Measurements from ENCODE around the gene DDIT3. TPM values are rescaled to one million over a fixed set of nuclear protein-coding genes. Genes with fewer than 3 reads are reported as not detected.

The DDIT3 gene
- total and polyA plus RNA-seq, 2 of the 13 experiments (the other 11 are each of a cell fraction or from before 2014, with no cell fraction given) = 27.5 to 48.7 TPM

DNA sequence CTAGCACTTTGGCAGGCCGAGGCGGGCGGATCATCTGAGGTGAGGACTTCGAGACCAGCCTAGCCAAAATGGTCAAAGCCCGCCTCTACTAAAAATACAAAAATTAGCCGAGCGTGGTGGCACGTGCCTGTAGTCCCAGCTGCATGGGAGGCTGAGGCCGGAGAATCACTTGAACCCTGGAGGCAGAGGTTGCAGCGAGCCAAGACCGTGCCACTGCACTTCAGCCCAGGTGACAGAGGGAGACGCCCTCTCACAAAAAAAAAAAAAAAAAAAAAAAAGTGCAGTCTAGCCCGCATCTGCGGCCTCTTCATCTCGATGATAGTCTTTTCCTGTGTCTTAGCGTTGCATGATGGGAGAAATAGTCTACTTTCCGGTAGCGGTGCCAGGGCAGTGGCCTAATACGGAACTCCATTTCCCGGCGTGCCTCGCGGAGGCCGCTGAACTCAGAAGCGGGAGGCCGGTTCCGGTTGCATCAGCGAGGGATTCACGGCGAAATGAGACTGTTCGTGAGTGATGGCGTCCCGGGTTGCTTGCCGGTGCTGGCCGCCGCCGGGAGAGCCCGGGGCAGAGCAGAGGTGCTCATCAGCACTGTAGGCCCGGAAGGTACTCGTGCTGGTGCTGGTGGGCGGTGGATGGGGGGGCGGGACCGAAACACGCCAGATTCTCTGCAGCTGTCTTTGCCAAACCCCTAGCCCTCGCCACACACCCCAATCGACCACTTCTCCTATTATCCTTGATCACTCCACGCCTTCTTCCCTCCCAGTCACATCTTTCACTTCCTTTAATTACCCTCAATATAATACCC is 32.5 kb downstream of the DDIT3 start, which contains the start of gene MARS1 (continued):
- TF ChIP-seq ZNF30 (CRISPR knock-in tag; IDR thresholded peaks at IDR 0.05) (no peak), MLLT10 (CRISPR knock-in tag; IDR thresholded peaks at IDR 0.05) (no peak), ONECUT2 (CRISPR knock-in tag; IDR thresholded peaks at IDR 0.05) (no peak), RBAK (CRISPR knock-in tag; IDR thresholded peaks at IDR 0.05) (no peak), KLF11 (CRISPR knock-in tag; IDR thresholded peaks at IDR 0.05) (no peak), ZNF703 (CRISPR knock-in tag; IDR thresholded peaks at IDR 0.05; ENCODE audit: borderline replicate concordance) (no peak), SP2 (CRISPR knock-in tag; IDR thresholded peaks at IDR 0.05) (no peak), ZNF180 (CRISPR knock-in tag; IDR thresholded peaks at IDR 0.05; ENCODE audit: borderline replicate concordance, low read depth) (no peak), ZBTB20 (CRISPR knock-in tag; IDR thresholded peaks at IDR 0.05; ENCODE audit: borderline replicate concordance, low read depth) (peak; percentile 37; the same call in 1 of the 2 replicates), NR2F1 (CRISPR knock-in tag; IDR thresholded peaks at IDR 0.05) (no peak), ZNF12 (CRISPR knock-in tag; IDR thresholded peaks at IDR 0.05) (no peak), SIN3A (IDR thresholded peaks at IDR 0.05; ENCODE audit: borderline replicate concordance, low read depth, low read length) (peak; percentile 91; the same call in 1 of the 2 replicates), HOMEZ (CRISPR knock-in tag; IDR thresholded peaks at IDR 0.05; ENCODE audit: low read depth) (no peak), HES4 (CRISPR knock-in tag; IDR thresholded peaks at IDR 0.05; ENCODE audit: borderline replicate concordance) (no peak), MEF2D (CRISPR knock-in tag; IDR thresholded peaks at IDR 0.05) (peak; percentile 54), KAT8 (CRISPR knock-in tag; IDR thresholded peaks at IDR 0.05) (peak; percentile 94), IKZF5 (CRISPR knock-in tag; IDR thresholded peaks at IDR 0.05) (peak; percentile 76), ATM (IDR thresholded peaks at IDR 0.05; ENCODE audit: borderline replicate concordance) (no peak)
- TF ChIP-seq, protein P1, sequence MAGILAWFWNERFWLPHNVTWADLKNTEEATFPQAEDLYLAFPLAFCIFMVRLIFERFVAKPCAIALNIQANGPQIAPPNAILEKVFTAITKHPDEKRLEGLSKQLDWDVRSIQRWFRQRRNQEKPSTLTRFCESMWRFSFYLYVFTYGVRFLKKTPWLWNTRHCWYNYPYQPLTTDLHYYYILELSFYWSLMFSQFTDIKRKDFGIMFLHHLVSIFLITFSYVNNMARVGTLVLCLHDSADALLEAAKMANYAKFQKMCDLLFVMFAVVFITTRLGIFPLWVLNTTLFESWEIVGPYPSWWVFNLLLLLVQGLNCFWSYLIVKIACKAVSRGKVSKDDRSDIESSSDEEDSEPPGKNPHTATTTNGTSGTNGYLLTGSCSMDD (CRISPR knock-in tag; IDR thresholded peaks at IDR 0.05) = no peak
- TF ChIP-seq, protein P2, sequence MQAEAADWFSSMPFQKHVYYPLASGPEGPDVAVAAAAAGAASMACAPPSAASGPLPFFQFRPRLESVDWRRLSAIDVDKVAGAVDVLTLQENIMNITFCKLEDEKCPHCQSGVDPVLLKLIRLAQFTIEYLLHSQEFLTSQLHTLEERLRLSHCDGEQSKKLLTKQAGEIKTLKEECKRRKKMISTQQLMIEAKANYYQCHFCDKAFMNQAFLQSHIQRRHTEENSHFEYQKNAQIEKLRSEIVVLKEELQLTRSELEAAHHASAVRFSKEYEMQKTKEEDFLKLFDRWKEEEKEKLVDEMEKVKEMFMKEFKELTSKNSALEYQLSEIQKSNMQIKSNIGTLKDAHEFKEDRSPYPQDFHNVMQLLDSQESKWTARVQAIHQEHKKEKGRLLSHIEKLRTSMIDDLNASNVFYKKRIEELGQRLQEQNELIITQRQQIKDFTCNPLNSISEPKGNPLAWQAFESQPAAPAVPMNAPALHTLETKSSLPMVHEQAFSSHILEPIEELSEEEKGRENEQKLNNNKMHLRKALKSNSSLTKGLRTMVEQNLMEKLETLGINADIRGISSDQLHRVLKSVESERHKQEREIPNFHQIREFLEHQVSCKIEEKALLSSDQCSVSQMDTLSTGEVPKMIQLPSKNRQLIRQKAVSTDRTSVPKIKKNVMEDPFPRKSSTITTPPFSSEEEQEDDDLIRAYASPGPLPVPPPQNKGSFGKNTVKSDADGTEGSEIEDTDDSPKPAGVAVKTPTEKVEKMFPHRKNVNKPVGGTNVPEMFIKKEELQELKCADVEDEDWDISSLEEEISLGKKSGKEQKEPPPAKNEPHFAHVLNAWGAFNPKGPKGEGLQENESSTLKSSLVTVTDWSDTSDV (CRISPR knock-in tag; IDR thresholded peaks at IDR 0.05) = no peak
- TF ChIP-seq, protein P3, sequence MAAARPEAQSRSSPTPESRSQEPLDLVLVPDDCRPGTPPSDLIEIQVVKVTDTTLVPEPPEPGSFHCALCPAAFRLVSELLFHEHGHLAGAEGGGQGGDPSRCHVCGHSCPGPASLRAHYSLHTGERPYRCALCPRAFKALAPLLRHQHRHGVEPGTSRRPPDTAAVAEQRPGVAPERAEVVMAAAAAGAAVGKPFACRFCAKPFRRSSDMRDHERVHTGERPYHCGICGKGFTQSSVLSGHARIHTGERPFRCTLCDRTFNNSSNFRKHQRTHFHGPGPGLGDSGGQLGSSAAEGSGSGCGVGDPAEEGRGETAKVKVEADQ (CRISPR knock-in tag; IDR thresholded peaks at IDR 0.05; ENCODE audit: borderline replicate concordance) = peak; percentile 54; the same call in 1 of the 2 replicates
- TF ChIP-seq, protein P4, sequence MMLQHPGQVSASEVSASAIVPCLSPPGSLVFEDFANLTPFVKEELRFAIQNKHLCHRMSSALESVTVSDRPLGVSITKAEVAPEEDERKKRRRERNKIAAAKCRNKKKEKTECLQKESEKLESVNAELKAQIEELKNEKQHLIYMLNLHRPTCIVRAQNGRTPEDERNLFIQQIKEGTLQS (CRISPR knock-in tag; IDR thresholded peaks at IDR 0.05) = peak; percentile 91

All from HepG2 (cell line).